IgD-negative memory B cell (primary cell): Measurements from ENCODE around the gene IGFBP2. TPM values are rescaled to one million over a fixed set of nuclear protein-coding genes. Genes with fewer than 3 reads are reported as not detected.

Experiments
- H3K27ac Mint-ChIP-seq, 3 donors: one replicate each; pipeline ENCODE4 v1.8.0; 2020 to 2022; ENCODE audit warnings: mild to moderate bottlenecking in 3 of 3, mixed read lengths in 3 of 3, moderate library complexity in 1 of 3
- H3K27me3 Mint-ChIP-seq: one replicate; pipeline ENCODE4 v1.8.0; 2021; ENCODE audit warnings: mixed read lengths
- H3K36me3 Mint-ChIP-seq: one replicate; pipeline ENCODE4 v1.8.0; 2020; ENCODE audit warnings: mild to moderate bottlenecking, mixed read lengths
- H3K4me1 Mint-ChIP-seq, 3 donors: one replicate each; pipeline ENCODE4 v1.8.0; 2020 to 2022; ENCODE audit warnings: mixed read lengths in 3 of 3, mild to moderate bottlenecking in 1 of 3
- H3K4me3 Mint-ChIP-seq, 4 donors: one replicate each; pipeline ENCODE4 v1.8.0; 2020 to 2022; ENCODE audit warnings: mild to moderate bottlenecking in 4 of 4, mixed read lengths in 4 of 4, moderate library complexity in 3 of 4
- H3K9me3 Mint-ChIP-seq, 3 donors: one replicate each; pipeline ENCODE4 v1.8.0; 2020 to 2021; ENCODE audit warnings: mixed read lengths in 3 of 3, mild to moderate bottlenecking in 1 of 3
- polyA plus RNA-seq: library from polyadenylated mRNA; unstranded; fragments of 300-500 nt; fragmentation: Illumina TruSeq; gene quantifications from one replicate; pipeline ENCODE4 v1.2.3, GENCODE V29; 2021

IGFBP2 gene
- polyA plus RNA-seq, 1 donor from 2014 or later: not detected

DNA sequence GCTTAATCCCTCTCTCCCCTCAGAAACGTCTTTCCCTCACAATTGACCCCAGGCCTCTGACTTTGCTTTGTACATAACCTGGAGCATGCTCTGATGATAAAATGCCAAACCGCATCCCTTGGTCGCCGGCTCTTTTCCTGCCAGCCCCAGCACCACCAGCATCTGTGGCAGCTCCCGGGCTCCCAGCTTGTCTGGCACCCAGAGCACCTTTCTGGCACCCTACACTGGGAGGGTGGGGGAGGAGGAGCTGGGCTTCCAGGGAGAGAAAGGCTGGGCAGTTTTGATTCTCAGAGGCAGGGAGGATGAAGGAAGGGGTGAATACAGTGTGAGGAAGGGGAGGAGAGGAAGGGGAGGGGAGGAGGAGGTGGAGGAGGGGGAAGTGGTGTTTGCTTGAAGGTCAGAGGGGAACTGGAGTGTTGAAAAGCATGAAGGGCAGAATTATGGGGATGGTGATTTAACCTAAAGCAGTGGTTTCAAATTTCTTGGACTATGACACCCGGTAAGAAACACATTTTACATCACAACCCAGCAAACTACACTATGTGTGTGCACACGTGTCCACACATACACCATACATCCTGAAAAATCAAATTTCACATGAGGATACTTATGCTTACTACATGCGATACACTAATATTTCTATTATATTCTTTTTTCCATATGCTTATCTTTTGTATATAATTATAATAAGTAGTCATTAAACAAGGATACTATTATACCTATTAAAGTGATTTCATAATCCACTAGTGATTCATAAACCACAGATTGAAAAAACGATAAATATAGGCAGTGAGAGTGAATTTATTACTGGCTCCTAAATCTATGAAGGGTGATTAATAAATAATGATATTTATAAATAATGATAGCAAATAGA, 30.0 kb upstream of the IGFBP2 start:
- Mint-ChIP-seq H3K9me3 (no peaks in the 10 kb centered on the region), H3K27me3 (peaks cover 17% of the 10 kb centered on the region), H3K36me3 (no peaks in the 10 kb centered on the region), H3K4me3 (no peak overlapping the region), H3K4me1 (peaks cover 0 to 8% (median 6%) of the 10 kb centered on the region in 3 donors), H3K27ac (no peak overlapping the region)

GRCh38 chr2:216603884-216604245, 29.4 kb upstream of the IGFBP2 start:
- Mint-ChIP-seq H3K4me3 (no peak overlapping the region), H3K27ac (no peak overlapping the region), H3K27me3 (peaks cover 15% of the 10 kb centered on the region), H3K9me3 (no peaks in the 10 kb centered on the region), H3K4me1 (peaks cover 0 to 8% (median 6%) of the 10 kb centered on the region in 3 donors), H3K36me3 (no peaks in the 10 kb centered on the region)

GRCh38 chr2:216604458-216604857, 28.8 kb upstream of the IGFBP2 start:
- H3K27ac Mint-ChIP-seq: no peak overlapping the region
- H3K4me1 Mint-ChIP-seq: peaks cover 0 to 8% (median 6%) of the 10 kb centered on the region in 3 donors
- no peaks in the 10 kb centered on the region for H3K36me3 Mint-ChIP-seq
- no peak overlapping the region for H3K4me3 Mint-ChIP-seq
- H3K27me3 Mint-ChIP-seq: peaks cover 12% of the 10 kb centered on the region
- no peaks in the 10 kb centered on the region for H3K9me3 Mint-ChIP-seq

DNA sequence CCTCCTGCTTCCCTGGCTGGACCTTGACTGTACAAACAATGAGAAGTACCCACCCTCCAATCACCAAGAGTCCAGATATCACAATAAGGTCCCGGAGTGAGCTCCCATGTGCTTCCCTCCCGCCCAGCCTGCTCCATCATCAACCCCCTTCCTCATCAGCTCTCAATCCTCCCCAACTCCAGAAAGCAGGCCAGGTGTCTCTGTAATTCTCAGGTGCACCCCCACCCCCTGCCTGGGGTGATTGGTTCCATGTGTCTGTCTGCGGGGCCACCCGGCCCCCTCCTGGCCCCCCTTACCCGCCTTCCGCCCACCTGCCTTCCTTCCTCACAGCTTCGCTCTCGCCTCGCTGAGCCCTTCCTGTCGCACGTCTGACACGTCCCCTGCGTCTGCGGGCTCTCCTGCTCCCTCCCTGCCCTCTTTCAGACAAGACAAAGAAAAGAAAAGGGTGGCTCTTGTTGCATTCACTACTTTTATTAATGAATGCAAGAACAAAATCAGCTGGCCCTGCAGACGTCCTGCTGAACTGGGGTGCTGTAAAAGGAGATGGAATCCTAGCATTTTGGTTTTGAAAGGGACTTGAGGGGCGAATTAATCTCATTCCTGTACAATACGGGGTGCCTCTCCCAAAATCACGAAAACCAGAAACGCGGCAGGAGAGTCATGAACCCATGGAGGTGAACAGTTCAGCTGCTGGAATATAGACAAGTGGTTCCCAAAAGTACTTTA, 26.5 kb upstream of the IGFBP2 start:
- H3K27ac Mint-ChIP-seq: no peak overlapping the region
- no peaks in the 10 kb centered on the region for H3K36me3 Mint-ChIP-seq
- H3K4me1 Mint-ChIP-seq: peaks cover 0 to 8% (median 6%) of the 10 kb centered on the region in 3 donors
- no peaks in the 10 kb centered on the region for H3K9me3 Mint-ChIP-seq
- H3K4me3 Mint-ChIP-seq: peak overlapping the region in 2 of 4 donors; percentile 14 to 63
- peaks cover 16% of the 10 kb centered on the region for H3K27me3 Mint-ChIP-seq

- no peaks in the 10 kb centered on the region for H3K9me3 Mint-ChIP-seq
- H3K4me3 Mint-ChIP-seq: no peak overlapping the region
- H3K27me3 Mint-ChIP-seq: peaks cover 14% of the 10 kb centered on the region
- peaks cover 0 to 8% (median 6%) of the 10 kb centered on the region in 3 donors for H3K4me1 Mint-ChIP-seq
- no peaks in the 10 kb centered on the region for H3K36me3 Mint-ChIP-seq
- H3K27ac Mint-ChIP-seq: no peak overlapping the region
Measured at GRCh38 chr2:216607277-216607560, 26.0 kb upstream of the IGFBP2 start.

GRCh38 chr2:216608525-216608924, 24.7 kb upstream of the IGFBP2 start:
- Mint-ChIP-seq H3K27me3 (peaks cover 11% of the 10 kb centered on the region), H3K36me3 (no peaks in the 10 kb centered on the region), H3K4me1 (peaks cover 0 to 8% (median 6%) of the 10 kb centered on the region in 3 donors), H3K27ac (no peak overlapping the region), H3K9me3 (no peaks in the 10 kb centered on the region), H3K4me3 (no peak overlapping the region)

DNA sequence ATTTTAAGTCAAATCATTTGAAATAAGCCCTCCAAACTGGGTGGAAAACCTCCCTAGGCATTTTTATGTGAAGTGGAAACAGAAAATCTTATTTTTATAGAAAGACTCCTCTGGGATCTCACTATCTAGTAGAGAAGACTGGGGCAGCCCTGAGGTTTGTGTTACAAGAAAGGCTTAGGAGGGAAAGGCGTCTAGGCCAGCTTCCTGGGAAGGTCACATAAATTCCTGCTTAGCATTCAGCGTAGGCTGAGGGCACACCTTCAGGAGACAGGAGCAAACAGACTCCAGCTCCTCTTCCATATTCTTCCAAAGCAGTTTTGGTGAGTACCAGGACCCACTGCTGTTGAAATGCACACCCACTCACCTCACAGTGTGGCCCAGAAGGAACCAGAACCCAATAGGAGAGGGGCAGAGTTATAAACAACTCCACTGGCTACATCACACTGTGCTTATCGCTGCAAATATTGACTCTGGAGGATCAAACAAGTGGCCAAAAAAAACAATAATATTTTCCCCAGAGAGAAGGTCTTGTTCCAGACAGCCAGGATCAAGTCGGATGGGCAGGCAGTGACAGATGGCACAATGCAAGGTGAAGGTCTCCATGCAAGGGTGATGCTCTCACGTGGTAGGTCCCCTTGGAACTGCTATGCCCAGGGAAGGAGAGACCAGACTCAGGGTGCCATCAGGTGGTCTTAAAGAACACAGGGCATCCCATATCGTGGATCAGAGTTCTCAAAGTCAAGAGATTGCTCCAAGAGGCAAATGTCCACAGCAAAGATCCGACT, 17.7 kb upstream of the IGFBP2 start:
- Mint-ChIP-seq H3K4me3 (no peak overlapping the region), H3K9me3 (no peaks in the 10 kb centered on the region), H3K4me1 (no peaks in the 10 kb centered on the region), H3K27me3 (peaks cover 5% of the 10 kb centered on the region), H3K36me3 (no peaks in the 10 kb centered on the region), H3K27ac (peak overlapping the region in 1 of 3 donors; percentile 40)

DNA sequence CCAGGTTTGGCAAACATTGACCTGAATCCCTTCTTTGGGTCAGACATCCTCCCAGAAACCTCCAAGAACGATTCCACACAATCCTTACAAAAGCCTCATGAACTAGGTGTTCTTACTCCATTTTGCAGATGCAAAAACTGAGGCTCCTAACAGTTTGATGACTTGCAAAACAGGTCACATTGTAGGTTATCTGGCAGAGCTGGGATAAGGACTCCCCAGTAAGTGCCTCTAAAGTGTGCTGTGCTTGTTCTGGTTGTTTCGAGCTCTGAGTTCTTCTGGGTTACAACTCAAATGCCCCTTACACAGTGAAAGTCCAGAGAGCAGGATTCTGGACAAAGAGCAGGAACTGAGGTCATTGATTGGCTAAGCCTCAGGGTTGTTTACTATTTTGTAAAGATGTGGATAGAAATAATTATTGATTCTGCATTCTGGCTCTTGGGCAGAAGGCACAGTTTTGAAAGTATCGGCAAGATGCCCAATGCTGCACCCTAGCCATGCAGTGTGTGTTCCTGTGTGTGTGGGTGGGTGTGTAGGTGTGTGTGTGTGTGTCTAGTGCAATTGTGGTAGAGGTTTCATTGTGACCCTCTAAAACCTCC, 17.0 kb upstream of the IGFBP2 start:
- H3K27me3 Mint-ChIP-seq: peaks cover 2% of the 10 kb centered on the region
- no peak overlapping the region for H3K27ac Mint-ChIP-seq
- no peaks in the 10 kb centered on the region for H3K4me1 Mint-ChIP-seq
- H3K36me3 Mint-ChIP-seq: no peaks in the 10 kb centered on the region
- H3K9me3 Mint-ChIP-seq: no peaks in the 10 kb centered on the region
- H3K4me3 Mint-ChIP-seq: no peak overlapping the region

GRCh38 chr2:216617159-216617815, 15.9 kb upstream of the IGFBP2 start:
- H3K9me3 Mint-ChIP-seq: no peaks in the 10 kb centered on the region
- H3K36me3 Mint-ChIP-seq: no peaks in the 10 kb centered on the region
- H3K27me3 Mint-ChIP-seq: peaks cover 2% of the 10 kb centered on the region
- H3K4me3 Mint-ChIP-seq: no peak overlapping the region
- H3K4me1 Mint-ChIP-seq: no peaks in the 10 kb centered on the region
- no peak overlapping the region for H3K27ac Mint-ChIP-seq

- Mint-ChIP-seq H3K27ac (no peak overlapping the region), H3K4me3 (no peak overlapping the region)
Measured at GRCh38 chr2:216618785-216619184, 14.4 kb upstream of the IGFBP2 start.

DNA sequence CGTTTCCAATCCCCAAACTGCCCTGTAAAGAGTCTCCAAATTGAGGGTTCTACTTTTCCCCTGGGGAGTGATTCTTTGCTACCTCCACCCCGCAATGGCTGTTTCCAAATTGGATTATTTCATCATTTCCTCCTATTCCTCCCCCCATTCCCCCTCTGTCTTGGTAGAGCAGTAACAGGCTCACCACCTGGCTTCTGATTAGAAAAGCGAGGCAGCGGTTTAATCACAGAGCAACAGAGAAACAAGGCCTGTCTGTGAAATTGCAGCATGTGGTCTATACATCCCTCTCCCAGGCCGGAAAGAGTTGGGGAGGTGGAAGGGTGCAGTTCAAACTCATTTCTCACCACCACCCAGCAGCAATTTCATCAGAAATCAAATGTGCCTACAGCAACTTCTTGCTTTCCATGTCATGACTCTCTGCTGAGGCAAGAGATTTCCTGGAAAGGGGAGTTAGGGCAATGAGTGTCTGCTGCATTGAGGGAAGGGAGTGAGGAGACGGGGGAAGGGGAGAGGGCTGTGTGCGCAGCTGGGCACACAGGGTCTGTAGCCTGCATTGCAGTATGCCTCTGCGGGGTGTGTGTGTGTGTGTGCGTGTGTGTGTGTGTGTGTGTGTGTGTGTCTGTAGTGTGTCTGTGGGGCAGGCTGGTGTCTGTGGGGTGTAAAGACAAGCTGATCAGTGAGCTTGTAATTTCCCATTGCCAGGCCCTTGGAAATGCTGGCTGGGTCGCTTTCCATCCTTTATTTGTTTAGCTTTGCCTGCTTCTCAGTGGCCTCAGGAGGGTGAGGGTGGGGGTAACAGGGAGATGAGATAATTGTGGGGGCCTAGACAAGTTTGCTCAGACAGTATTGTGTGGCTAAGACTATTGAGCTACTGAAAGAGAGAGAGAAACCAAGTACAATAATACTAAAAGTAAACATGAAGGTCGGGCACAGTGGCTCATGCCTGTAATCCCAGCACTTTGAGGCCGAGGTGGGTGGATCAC, 13.5 kb upstream of the IGFBP2 start:
- Mint-ChIP-seq H3K4me1 (no peaks in the 10 kb centered on the region), H3K27ac (no peak overlapping the region), H3K4me3 (no peak overlapping the region), H3K36me3 (no peaks in the 10 kb centered on the region), H3K9me3 (peaks cover 0 to 7% (median 0%) of the 10 kb centered on the region in 3 donors), H3K27me3 (peaks cover 2% of the 10 kb centered on the region)

More at GRCh38 chr2:216618785-216619184, 14.4 kb upstream of the IGFBP2 start:
- no peaks in the 10 kb centered on the region for H3K36me3 Mint-ChIP-seq
- no peaks in the 10 kb centered on the region for H3K9me3 Mint-ChIP-seq
- H3K4me1 Mint-ChIP-seq: no peaks in the 10 kb centered on the region
- peaks cover 2% of the 10 kb centered on the region for H3K27me3 Mint-ChIP-seq

DNA sequence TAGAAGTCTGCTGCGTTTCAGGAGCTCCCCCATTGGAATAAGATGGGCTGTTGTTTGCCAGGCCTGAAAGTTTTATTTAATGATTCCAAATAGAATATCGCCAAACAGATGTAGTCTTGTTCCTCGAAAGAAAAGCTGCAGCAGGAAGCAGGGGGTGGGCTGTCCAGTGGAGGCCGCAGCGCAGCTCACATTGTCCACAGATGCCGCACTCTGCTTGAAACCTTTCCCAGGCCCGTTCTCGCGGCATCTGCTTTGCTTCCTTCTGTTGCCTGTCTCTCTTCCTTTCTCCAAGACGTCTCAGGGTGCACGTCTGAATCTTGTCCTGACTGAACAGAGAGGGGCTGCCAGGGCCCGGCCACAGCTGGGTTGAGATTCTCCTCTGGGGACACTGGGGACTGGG, 12.4 kb upstream of the IGFBP2 start:
- Mint-ChIP-seq H3K36me3 (no peaks in the 10 kb centered on the region), H3K27me3 (peaks cover 1% of the 10 kb centered on the region), H3K9me3 (peaks cover 0 to 7% (median 0%) of the 10 kb centered on the region in 3 donors), H3K4me1 (no peaks in the 10 kb centered on the region), H3K4me3 (no peak overlapping the region), H3K27ac (no peak overlapping the region)

DNA sequence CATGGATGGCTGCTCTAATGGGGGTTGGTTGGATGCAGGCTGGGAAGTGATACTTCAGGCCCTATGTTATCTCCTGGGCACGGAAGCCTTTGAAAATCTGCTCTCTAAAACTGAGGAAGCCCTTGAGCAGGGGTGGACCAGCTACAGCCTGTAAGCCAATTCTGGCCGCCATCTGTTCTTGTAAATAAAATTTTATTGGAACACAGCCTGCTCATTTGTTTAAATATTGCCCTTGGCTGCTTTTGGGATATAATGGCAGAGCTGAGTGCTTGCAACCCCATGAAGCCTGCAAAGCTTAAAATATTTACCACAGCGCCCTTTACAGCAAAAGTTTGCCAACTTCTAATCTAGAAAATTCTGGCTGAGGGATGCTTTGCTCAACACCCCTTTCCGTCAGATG, 11.9 kb upstream of the IGFBP2 start:
- peaks cover 0 to 7% (median 0%) of the 10 kb centered on the region in 3 donors for H3K9me3 Mint-ChIP-seq
- no peaks in the 10 kb centered on the region for H3K36me3 Mint-ChIP-seq
- H3K27ac Mint-ChIP-seq: no peak overlapping the region
- H3K4me3 Mint-ChIP-seq: no peak overlapping the region
- H3K4me1 Mint-ChIP-seq: no peaks in the 10 kb centered on the region
- peaks cover 1% of the 10 kb centered on the region for H3K27me3 Mint-ChIP-seq
